Bronchial epithelial cell (primary cell): ENCODE data around the gene IMP4. TPM values are rescaled to one million over a fixed set of nuclear protein-coding genes. Genes with fewer than 3 reads are reported as not detected.

Source experiments
- DNase-seq: peaks from one replicate; pipeline ENCODE4 v3.0.0-alpha.2; 2010; ENCODE audit warnings: low read depth
- FAIRE-seq: peaks from 2 replicates; lab custom pipeline; 2011; peaks lifted over from hg19 to GRCh38; lab: Jason Lieb, UNC
- H3K27me3 ChIP-seq: 2 replicates; pipeline ENCODE4 v1.5.1; 2011; ENCODE audit warnings: low read length; ENCODE audit not compliant: control insufficient read depth, insufficient read depth
- H3K36me3 ChIP-seq: 2 replicates; pipeline ENCODE4 v1.5.1; 2011; ENCODE audit warnings: low read length; ENCODE audit not compliant: control insufficient read depth, insufficient read depth
- H3K4me3 ChIP-seq: 2 replicates; pipeline ENCODE4 v1.5.1; 2011; ENCODE audit warnings: mild to moderate bottlenecking, low read depth, low read length, control low read depth
- total RNA-seq: library from RNA; depleted of rRNA; stranded (reverse); fragments of >200 nt; gene quantifications from 2 replicates; pipeline ENCODE4 v1.2.1, GENCODE V29; 2014
- TF ChIP-seq, protein P1 (sequence below): IDR thresholded peaks from 2 replicates; pipeline ENCODE4 v1.5.1; 2011; ENCODE audit warnings: mild to moderate bottlenecking, moderate library complexity, low read length, control low read depth, inconsistent platforms; ENCODE audit not compliant: insufficient read depth, severe bottlenecking

Gene IMP4
- total RNA-seq, 1 donor from 2014 or later = 173 TPM

DNA sequence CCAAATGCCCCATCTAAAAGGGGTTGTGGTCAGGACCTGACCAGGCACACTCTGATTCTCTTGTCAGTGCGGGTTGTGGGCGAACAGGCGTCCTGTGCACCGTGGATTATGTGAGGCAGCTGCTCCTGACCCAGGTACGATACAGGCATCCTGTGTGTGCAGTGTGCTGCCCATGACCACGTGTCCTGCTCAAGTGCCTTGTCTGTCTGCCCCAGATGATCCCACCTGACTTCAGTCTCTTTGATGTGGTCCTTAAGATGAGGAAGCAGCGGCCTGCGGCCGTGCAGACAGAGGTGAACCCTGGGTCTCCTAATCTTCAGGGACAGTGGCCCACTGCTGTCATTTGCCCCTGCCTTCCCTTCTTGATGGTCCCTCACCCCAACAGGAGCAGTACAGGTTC is 27.8 kb downstream of the IMP4 start:
- FAIRE-seq (no peak), DNase-seq (no peak)
- TF ChIP-seq, protein P1, sequence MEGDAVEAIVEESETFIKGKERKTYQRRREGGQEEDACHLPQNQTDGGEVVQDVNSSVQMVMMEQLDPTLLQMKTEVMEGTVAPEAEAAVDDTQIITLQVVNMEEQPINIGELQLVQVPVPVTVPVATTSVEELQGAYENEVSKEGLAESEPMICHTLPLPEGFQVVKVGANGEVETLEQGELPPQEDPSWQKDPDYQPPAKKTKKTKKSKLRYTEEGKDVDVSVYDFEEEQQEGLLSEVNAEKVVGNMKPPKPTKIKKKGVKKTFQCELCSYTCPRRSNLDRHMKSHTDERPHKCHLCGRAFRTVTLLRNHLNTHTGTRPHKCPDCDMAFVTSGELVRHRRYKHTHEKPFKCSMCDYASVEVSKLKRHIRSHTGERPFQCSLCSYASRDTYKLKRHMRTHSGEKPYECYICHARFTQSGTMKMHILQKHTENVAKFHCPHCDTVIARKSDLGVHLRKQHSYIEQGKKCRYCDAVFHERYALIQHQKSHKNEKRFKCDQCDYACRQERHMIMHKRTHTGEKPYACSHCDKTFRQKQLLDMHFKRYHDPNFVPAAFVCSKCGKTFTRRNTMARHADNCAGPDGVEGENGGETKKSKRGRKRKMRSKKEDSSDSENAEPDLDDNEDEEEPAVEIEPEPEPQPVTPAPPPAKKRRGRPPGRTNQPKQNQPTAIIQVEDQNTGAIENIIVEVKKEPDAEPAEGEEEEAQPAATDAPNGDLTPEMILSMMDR = no peak
- no peaks in the 10 kb centered on the region for H3K27me3 ChIP-seq
- no peak overlapping the region for H3K4me3 ChIP-seq
- H3K36me3 ChIP-seq = peaks cover 2% of the 10 kb centered on the region

DNA sequence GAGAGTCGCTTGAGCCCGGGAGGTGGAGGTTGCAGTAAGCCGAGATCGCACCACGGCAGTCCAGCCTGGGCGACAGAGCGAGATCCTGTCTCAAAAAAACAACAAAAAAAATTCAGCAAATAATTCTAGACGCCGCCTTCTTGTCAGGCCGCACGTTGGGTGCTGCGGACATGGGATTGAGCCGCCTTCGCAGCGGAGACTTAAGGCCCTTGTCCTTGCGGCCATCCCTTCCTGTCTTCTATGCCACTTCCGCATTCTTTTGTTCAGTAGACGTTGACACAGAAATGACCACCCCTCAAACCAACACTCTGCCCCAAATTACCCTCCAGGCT is 29.0 kb downstream of the IMP4 start:
- H3K36me3 ChIP-seq = peaks cover 4% of the 10 kb centered on the region
- TF ChIP-seq, protein P1 = no peak
- FAIRE-seq = no peak

DNA sequence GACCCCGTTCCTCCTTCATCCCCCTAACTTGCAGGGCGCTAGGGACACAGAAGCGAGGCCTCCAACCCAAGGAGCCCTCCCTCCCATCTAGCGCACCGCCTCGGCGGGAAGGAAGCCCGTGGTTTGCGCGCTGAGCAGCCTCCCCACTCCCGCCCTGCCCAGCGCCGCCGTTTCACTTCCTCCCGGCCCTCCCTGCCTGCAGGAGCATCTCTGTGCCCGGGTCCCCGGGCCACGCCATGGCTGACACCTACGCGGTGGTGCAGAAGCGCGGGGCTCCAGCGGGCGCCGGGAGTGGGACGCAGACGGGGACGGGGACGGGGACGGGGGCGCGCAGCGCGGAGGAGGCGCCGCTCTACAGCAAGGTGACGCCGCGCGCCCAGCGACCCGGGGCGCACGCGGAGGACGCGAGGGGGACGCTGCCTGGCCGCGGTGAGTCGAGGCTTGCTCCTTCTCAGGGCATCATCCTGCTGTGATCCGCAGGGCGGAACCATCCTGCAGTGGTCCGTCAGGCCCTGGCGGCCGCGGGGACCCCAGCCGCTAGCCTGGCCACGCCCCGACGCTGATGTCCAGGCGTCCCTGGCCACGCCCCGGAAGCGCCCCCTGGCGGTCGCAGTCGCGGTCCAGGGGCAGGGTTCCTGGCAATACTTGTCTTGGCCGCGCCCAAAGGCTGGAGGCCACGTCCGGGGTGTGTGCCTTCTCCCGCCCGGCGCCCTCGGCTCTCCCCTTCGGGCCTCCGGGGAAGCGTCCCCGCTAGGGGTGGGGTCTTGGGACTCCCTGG is 29.5 kb downstream of the IMP4 start:
- peaks cover 4% of the 10 kb centered on the region for H3K36me3 ChIP-seq
- DNase-seq (peak; percentile 58), FAIRE-seq (no peak)
- peak overlapping the region; percentile 55 for H3K4me3 ChIP-seq
- no peaks in the 10 kb centered on the region for H3K27me3 ChIP-seq
- TF ChIP-seq, protein P1 = peak; percentile 93

More for the DNA sequence above, 29.0 kb downstream of the IMP4 start:
- DNase-seq = no peak
- Histone ChIP-seq H3K27me3 (no peaks in the 10 kb centered on the region), H3K4me3 (peak overlapping the region; percentile 55)

- no peak for FAIRE-seq
- TF ChIP-seq, protein P1 = no peak
- Histone ChIP-seq H3K27me3 (no peaks in the 10 kb centered on the region), H3K36me3 (peaks cover 4% of the 10 kb centered on the region), H3K4me3 (peak overlapping the region; percentile 55)
- DNase-seq = no peak
Measured at GRCh38 chr2:130372833-130373807, 30.4 kb downstream of the IMP4 start.

- no peak for DNase-seq
- no peaks in the 10 kb centered on the region for H3K27me3 ChIP-seq
- FAIRE-seq = no peak
- H3K4me3 ChIP-seq = no peak overlapping the region
- TF ChIP-seq, protein P1 = no peak
- peaks cover 4% of the 10 kb centered on the region for H3K36me3 ChIP-seq
Measured at GRCh38 chr2:130373808-130374365, 31.2 kb downstream of the IMP4 start.
